DOHH2 (cell line): Measurements from ENCODE around the gene CTTNBP2NL.

Source experiments
- H3F3A ChIP-seq: fragments of 200-600 bp; sonication (generic), shearing (Covaris generic); 2 replicates; pipeline ENCODE4 v1.6.0; 2016; ENCODE audit warnings: antibody characterized with exemption, mild to moderate bottlenecking; ENCODE audit not compliant: control insufficient read depth, insufficient read depth
- H3K27ac ChIP-seq: fragments of 200-600 bp; sonication (generic); 2 replicates; pipeline ENCODE4 v1.5.1; 2014; ENCODE audit warnings: low read depth, mild to moderate bottlenecking, low read length, moderate library complexity
- H3K27me3 ChIP-seq: fragments of 200-600 bp; sonication (generic); 2 replicates; pipeline ENCODE4 v1.6.1; 2014; ENCODE audit warnings: mild to moderate bottlenecking, low read length, mixed read lengths; ENCODE audit not compliant: control insufficient read depth
- H3K36me3 ChIP-seq: fragments of 200-600 bp; sonication (generic); 2 replicates; pipeline ENCODE4 v1.6.1; 2014; ENCODE audit warnings: mild to moderate bottlenecking, low read length, moderate library complexity, mixed read lengths; ENCODE audit not compliant: control insufficient read depth
- H3K4me1 ChIP-seq: fragments of 200-600 bp; sonication (generic); 2 replicates; pipeline ENCODE4 v1.6.1; 2014; ENCODE audit warnings: mild to moderate bottlenecking, low read length, mixed read lengths; ENCODE audit not compliant: control insufficient read depth
- H3K4me2 ChIP-seq: fragments of 200-600 bp; sonication (generic); 2 replicates; pipeline ENCODE4 v1.6.0; 2014; ENCODE audit warnings: mild to moderate bottlenecking, low read length, moderate library complexity
- H3K4me3 ChIP-seq: fragments of 200-600 bp; sonication (generic); 2 replicates; pipeline ENCODE4 v1.5.1; 2014; ENCODE audit warnings: mild to moderate bottlenecking, low read length, mixed read lengths
- H3K79me2 ChIP-seq: fragments of 200-600 bp; sonication (generic); 2 replicates; pipeline ENCODE4 v1.6.1; 2014; ENCODE audit warnings: mild to moderate bottlenecking, low read length, mixed read lengths; ENCODE audit not compliant: control insufficient read depth
- H3K9me2 ChIP-seq: fragments of 200-600 bp; sonication (generic); replicated peaks from 2 replicates; pipeline ENCODE4 v1.6.1; 2014; ENCODE audit warnings: mild to moderate bottlenecking, low read length, mixed read lengths; ENCODE audit not compliant: control insufficient read depth
- H3K9me3 ChIP-seq: fragments of 200-600 bp; sonication (generic); 2 replicates; pipeline ENCODE4 v1.6.1; 2014; ENCODE audit warnings: antibody characterized with exemption, low read length, mixed read lengths; ENCODE audit not compliant: control insufficient read depth, insufficient read depth
- H4K20me1 ChIP-seq: fragments of 200-600 bp; sonication (generic); 2 replicates; pipeline ENCODE4 v1.6.0; 2014; ENCODE audit warnings: low read depth, mild to moderate bottlenecking, antibody characterized with exemption, low read length, moderate library complexity; ENCODE audit not compliant: control insufficient read depth, insufficient read depth
- EZH2phosphoT487 ChIP-seq: fragments of 200-600 bp; sonication (generic); IDR thresholded peaks from 2 replicates; pipeline ENCODE4 v1.6.1; 2017; ENCODE audit warnings: borderline replicate concordance, mild to moderate bottlenecking, antibody characterized with exemption, low read length, moderate library complexity, mixed read lengths
- TF ChIP-seq, protein P1 (sequence below): fragments of 200-600 bp; sonication (generic); IDR thresholded peaks from one replicate; pipeline ENCODE4 v1.5.1; 2014; ENCODE audit warnings: antibody characterized with exemption, mild to moderate bottlenecking, low read depth, low read length; ENCODE audit not compliant: poor library complexity, severe bottlenecking

CTTNBP2NL gene

DNA sequence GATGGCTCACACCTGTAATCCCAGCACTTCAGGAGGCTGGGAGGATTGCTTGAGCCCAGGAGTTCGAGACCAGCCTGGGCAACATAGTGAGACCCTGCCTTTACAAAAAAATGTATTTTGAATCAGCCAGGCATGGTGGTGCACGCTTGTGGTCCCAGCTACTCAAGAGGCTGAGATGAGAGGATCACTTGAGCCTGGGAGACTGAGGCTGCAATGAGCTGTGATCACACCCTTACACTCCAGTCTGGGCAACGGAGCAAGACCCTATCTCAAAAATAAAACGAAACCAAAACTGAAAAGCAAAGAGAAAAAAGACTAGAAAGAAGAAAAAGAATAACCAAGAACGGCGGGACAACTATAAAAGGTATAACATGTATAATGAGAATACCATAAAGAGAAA, 97.3 kb downstream of the CTTNBP2NL start:
- no peaks in the 10 kb centered on the region for H3K4me1 ChIP-seq
- H3K4me3 ChIP-seq, result no peak overlapping the region
- H3K79me2 ChIP-seq, result no peaks in the 10 kb centered on the region
- H3K36me3 ChIP-seq, result no peaks in the 10 kb centered on the region
- no peak for TF ChIP-seq EZH2phosphoT487
- TF ChIP-seq, protein P1, sequence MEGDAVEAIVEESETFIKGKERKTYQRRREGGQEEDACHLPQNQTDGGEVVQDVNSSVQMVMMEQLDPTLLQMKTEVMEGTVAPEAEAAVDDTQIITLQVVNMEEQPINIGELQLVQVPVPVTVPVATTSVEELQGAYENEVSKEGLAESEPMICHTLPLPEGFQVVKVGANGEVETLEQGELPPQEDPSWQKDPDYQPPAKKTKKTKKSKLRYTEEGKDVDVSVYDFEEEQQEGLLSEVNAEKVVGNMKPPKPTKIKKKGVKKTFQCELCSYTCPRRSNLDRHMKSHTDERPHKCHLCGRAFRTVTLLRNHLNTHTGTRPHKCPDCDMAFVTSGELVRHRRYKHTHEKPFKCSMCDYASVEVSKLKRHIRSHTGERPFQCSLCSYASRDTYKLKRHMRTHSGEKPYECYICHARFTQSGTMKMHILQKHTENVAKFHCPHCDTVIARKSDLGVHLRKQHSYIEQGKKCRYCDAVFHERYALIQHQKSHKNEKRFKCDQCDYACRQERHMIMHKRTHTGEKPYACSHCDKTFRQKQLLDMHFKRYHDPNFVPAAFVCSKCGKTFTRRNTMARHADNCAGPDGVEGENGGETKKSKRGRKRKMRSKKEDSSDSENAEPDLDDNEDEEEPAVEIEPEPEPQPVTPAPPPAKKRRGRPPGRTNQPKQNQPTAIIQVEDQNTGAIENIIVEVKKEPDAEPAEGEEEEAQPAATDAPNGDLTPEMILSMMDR, result no peak
- no peak overlapping the region for H3K4me2 ChIP-seq
- H3K27me3 ChIP-seq, result 0 out of 2 replicates have a peak, but pooled peaks cover 7% of the 10 kb centered on the region
- H3F3A ChIP-seq, result no peaks in the 10 kb centered on the region
- no peak overlapping the region for H3K27ac ChIP-seq
- no peaks in the 10 kb centered on the region for H3K9me2 ChIP-seq
- no peaks in the 10 kb centered on the region for H3K9me3 ChIP-seq
- H4K20me1 ChIP-seq, result no peaks in the 10 kb centered on the region

DNA sequence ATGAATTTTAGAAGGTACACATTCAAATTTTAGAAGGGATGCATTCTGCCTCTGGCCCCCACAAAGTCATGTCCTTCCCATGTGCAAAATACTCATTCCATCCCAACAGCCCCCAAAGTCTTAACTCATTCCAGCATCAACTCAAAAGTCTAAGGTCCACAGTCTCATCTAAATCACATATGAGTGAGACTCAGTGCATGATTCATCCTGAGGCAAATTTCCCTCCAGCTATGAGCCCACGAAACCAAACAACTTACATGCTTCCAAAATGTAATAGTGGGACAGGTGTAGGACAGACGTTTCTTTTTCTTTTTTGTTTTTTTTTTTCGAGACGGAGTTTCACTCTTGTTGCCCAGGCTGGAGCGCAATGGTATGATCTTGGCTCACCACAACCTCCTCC, 100.3 kb downstream of the CTTNBP2NL start:
- H4K20me1 ChIP-seq, result no peaks in the 10 kb centered on the region
- peaks cover 18% of the 10 kb centered on the region for H3K27me3 ChIP-seq
- no peak overlapping the region for H3K4me2 ChIP-seq
- no peaks in the 10 kb centered on the region for H3K79me2 ChIP-seq
- H3K36me3 ChIP-seq, result no peaks in the 10 kb centered on the region
- no peaks in the 10 kb centered on the region for H3K4me1 ChIP-seq
- H3K9me3 ChIP-seq, result no peaks in the 10 kb centered on the region
- H3F3A ChIP-seq, result no peaks in the 10 kb centered on the region
- TF ChIP-seq, protein P1, result no peak
- no peak for TF ChIP-seq EZH2phosphoT487
- H3K4me3 ChIP-seq, result no peak overlapping the region
- no peaks in the 10 kb centered on the region for H3K9me2 ChIP-seq
- no peak overlapping the region for H3K27ac ChIP-seq

DNA sequence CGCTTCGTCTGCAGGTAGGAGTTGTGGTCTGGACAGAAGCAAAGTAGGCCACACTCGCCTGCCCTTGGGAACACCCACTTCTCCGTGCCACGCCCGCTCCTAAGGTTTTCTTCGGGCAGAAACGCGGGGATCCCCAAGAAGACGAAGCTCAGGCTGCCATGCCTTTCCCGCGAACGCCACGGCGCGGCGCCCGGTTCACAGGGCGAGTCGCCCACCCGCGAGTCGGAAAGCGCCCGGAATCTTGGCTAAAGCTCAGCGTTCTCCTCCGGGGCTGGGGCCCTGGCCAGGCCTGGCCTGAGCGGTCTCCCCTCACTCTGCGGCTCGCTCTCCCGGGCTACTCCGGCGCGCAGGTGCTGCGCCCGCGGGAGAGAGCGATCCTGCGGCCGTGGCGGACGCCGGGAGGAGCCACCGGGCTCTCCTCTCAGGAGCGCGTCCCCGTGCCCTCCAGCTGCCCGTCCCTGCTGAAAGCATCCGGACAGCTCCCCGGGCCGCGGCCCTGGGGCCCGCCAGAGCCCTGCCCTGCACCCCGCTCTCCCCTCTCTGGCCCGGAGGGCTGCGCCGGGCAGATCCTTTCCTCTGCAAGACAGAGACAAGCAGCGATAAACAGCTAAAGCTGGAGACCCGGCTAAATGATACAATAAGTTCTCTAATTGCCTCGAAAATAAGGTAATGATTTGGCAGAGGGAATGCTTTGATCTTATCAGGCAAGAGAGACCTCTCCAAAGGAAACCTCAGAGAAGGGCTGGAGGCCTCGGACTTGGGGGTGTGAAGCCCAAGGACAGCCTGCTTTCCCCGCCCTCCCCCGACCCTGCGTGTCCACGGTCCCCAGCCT, 106.0 kb downstream of the CTTNBP2NL start:
- Histone ChIP-seq H3K79me2 (no peaks in the 10 kb centered on the region), H3K9me2 (no peaks in the 10 kb centered on the region), H3F3A (peaks cover 15% of the 10 kb centered on the region), H3K4me1 (peaks cover 56% of the 10 kb centered on the region), H3K27ac (no peak overlapping the region), H3K36me3 (no peaks in the 10 kb centered on the region), H3K27me3 (peaks cover 36% of the 10 kb centered on the region), H3K9me3 (no peaks in the 10 kb centered on the region), H3K4me2 (peak overlapping the region; percentile 74), H3K4me3 (peak overlapping the region; percentile 71), H4K20me1 (no peaks in the 10 kb centered on the region)
- TF ChIP-seq EZH2phosphoT487, result peak; percentile 63; the same call in 1 of the 2 replicates
- TF ChIP-seq, protein P1, result peak; percentile 69
